CD14-positive monocyte (primary cell): Measurements from ENCODE around the gene BEGAIN. TPM values are rescaled to one million over a fixed set of nuclear protein-coding genes. Genes with fewer than 3 reads are reported as not detected.
A peak's percentile ranks its signal among the peaks of the same experiment; 100 is the strongest.

ENCODE experiments used
- DNase-seq, 3 donors: peaks; one replicate each; pipeline ENCODE4 v3.0.0-alpha.2; 2011 to 2022
- H2AFZ ChIP-seq: 2 replicates; pipeline ENCODE4 v1.6.0; 2012; ENCODE audit warnings: mild to moderate bottlenecking, low read depth, low read length, inconsistent platforms; ENCODE audit not compliant: insufficient read depth, poor library complexity, severe bottlenecking
- H3K27ac ChIP-seq, 2 donors: 1 replicate in 1 of 2; 2 replicates in 1 of 2; pipeline ENCODE4 v1.5.1; 2012 to 2013; ENCODE audit warnings: low read length in 2 of 2, control low read depth in 1 of 2, inconsistent platforms in 1 of 2, low read depth in 1 of 2, mild to moderate bottlenecking in 1 of 2
- H3K27me3 ChIP-seq, 2 donors: one replicate each; pipeline versions ENCODE4 v1.6.0 to v1.6.1; 2011 to 2013; ENCODE audit warnings: low read length in 2 of 2; ENCODE audit not compliant: control insufficient read depth in 2 of 2, insufficient read depth in 2 of 2
- H3K36me3 ChIP-seq, 2 donors: replicated peaks in 1 of 2; 1 replicate in 1 of 2; 2 replicates in 1 of 2; pipeline versions ENCODE4 v1.5.1 to v1.6.1; 2012 to 2013; ENCODE audit warnings: low read length in 2 of 2, control low read depth in 1 of 2, inconsistent platforms in 1 of 2, mild to moderate bottlenecking in 1 of 2; ENCODE audit not compliant: insufficient read depth in 2 of 2, control insufficient read depth in 1 of 2
- H3K4me1 ChIP-seq, 2 donors: 1 replicate in 1 of 2; 2 replicates in 1 of 2; pipeline versions ENCODE4 v1.5.1 to v1.6.1; 2012 to 2013; ENCODE audit warnings: low read length in 2 of 2, control low read depth in 1 of 2, inconsistent platforms in 1 of 2, mild to moderate bottlenecking in 1 of 2, moderate library complexity in 1 of 2; ENCODE audit not compliant: insufficient read depth in 2 of 2, control insufficient read depth in 1 of 2
- H3K4me2 ChIP-seq: replicated peaks from 2 replicates; pipeline ENCODE3; 2012; ENCODE audit warnings: low read length, moderate library complexity, mild to moderate bottlenecking; ENCODE audit not compliant: poor library complexity, severe bottlenecking; ENCODE audit errors: extremely low read depth
- H3K4me3 ChIP-seq, 3 experiments: fragments of 200-600 bp in 1 of 3; sonication (generic) in 1 of 3; replicated peaks in 1 of 3; 1 replicate in 2 of 3; 2 replicates in 1 of 3; pipeline ENCODE4 v1.5.1; 2011 to 2013; ENCODE audit warnings: low read length in 3 of 3, mild to moderate bottlenecking in 3 of 3, control low read depth in 2 of 3, low read depth in 2 of 3, inconsistent platforms in 1 of 3, moderate library complexity in 1 of 3
- H3K79me2 ChIP-seq: 2 replicates; pipeline ENCODE4 v1.6.0; 2012; ENCODE audit warnings: mild to moderate bottlenecking, control low read depth, inconsistent platforms, low read length, moderate library complexity; ENCODE audit not compliant: insufficient read depth
- H3K9ac ChIP-seq: 2 replicates; pipeline ENCODE4 v1.6.0; 2017; ENCODE audit warnings: low read length, mild to moderate bottlenecking; ENCODE audit not compliant: insufficient read depth, poor library complexity, severe bottlenecking
- H3K9me3 ChIP-seq, 2 donors: replicated peaks in 1 of 2; 1 replicate in 1 of 2; 2 replicates in 1 of 2; pipeline versions ENCODE4 v1.5.1 to v1.6.1; 2012 to 2013; ENCODE audit warnings: low read length in 2 of 2, control low read depth in 1 of 2; ENCODE audit not compliant: control insufficient read depth in 1 of 2, insufficient read depth in 1 of 2
- H4K20me1 ChIP-seq: 2 replicates; pipeline ENCODE4 v1.6.0; 2012; ENCODE audit warnings: mild to moderate bottlenecking, low read length, control low read depth, moderate library complexity; ENCODE audit not compliant: insufficient read depth
- H3K27ac Mint-ChIP-seq, 7 donors: one replicate each; pipeline ENCODE4 v1.8.0; 2020; ENCODE audit warnings: mild to moderate bottlenecking in 7 of 7, mixed read lengths in 7 of 7, moderate library complexity in 6 of 7, inconsistent platforms in 2 of 7
- H3K27me3 Mint-ChIP-seq, 3 donors: one replicate each; pipeline ENCODE4 v1.8.0; 2021 to 2022; ENCODE audit warnings: low read depth in 3 of 3, mild to moderate bottlenecking in 3 of 3, mixed read lengths in 3 of 3, moderate library complexity in 3 of 3, inconsistent platforms in 1 of 3
- H3K36me3 Mint-ChIP-seq, 2 donors: one replicate each; pipeline ENCODE4 v1.8.0; 2020; ENCODE audit warnings: mixed read lengths in 2 of 2, inconsistent platforms in 1 of 2, mild to moderate bottlenecking in 1 of 2
- H3K4me1 Mint-ChIP-seq: one replicate; pipeline ENCODE4 v1.8.0; 2020; ENCODE audit warnings: mild to moderate bottlenecking, mixed read lengths
- H3K4me3 Mint-ChIP-seq, 2 donors: one replicate each; pipeline ENCODE4 v1.8.0; 2020; ENCODE audit warnings: mild to moderate bottlenecking in 2 of 2, mixed read lengths in 2 of 2, moderate library complexity in 1 of 2
- H3K9me3 Mint-ChIP-seq, 7 donors: one replicate each; pipeline ENCODE4 v1.8.0; 2020 to 2022; ENCODE audit warnings: mixed read lengths in 7 of 7, mild to moderate bottlenecking in 6 of 7, moderate library complexity in 6 of 7, inconsistent platforms in 2 of 7
- CTCF ChIP-seq: fragments of 200-600 bp; IDR thresholded peaks from one replicate; pipeline ENCODE4 v1.8.0; 2022; ENCODE audit warnings: antibody characterized with exemption, mild to moderate bottlenecking
- WGBS: methylation state at CpG from one replicate; pipeline ENCODE4 v1.1.5; 2013; ENCODE audit warnings: missing lambda C conversion rate; ENCODE audit not compliant: insufficient coverage; 5-methylcytosine and 5-hydroxymethylcytosine counted together
- intact Hi-C, 2 donors: fragments of 100-400 bp; cut with micrococcal nuclease; formaldehyde crosslinking; loops; one replicate each; pipeline versions ENCODE4 v1.15.0 to v1.15.1; 2023
- polyA plus RNA-seq, 3 donors: library from polyadenylated mRNA; depleted of rRNA in 1 of 3; unstranded in 2 of 3; stranded (reverse) in 1 of 3; fragments of 300-500 nt in 2 of 3; fragments of >200 nt in 1 of 3; fragmentation: Illumina TruSeq in 2 of 3; gene quantifications; 1 replicate in 2 of 3; 2 replicates in 1 of 3; pipeline ENCODE4 v1.2.3, GENCODE V29; 2012 to 2021

Gene BEGAIN
- polyA plus RNA-seq, 3 donors: 0.25 to 0.45 TPM; not detected in 1

- H3K9ac ChIP-seq: no peak overlapping the region
- Mint-ChIP-seq H3K4me1 (peaks cover 5% of the 10 kb centered on the region), H3K27ac (no peak overlapping the region), H3K27me3 (peaks cover 33 to 66% (median 59%) of the 10 kb centered on the region in 3 donors), H3K9me3 (peaks cover 0 to 7% (median 0%) of the 10 kb centered on the region in 7 donors), H3K4me3 (peak overlapping the region; percentile 37 to 80), H3K36me3 (no peaks in the 10 kb centered on the region)
- peaks cover 16 to 49% of the 10 kb centered on the region in 2 donors for H3K27me3 ChIP-seq
- no peak for TF ChIP-seq CTCF
- H3K9me3 ChIP-seq: no peaks in the 10 kb centered on the region
- no peak overlapping the region for H2AFZ ChIP-seq
- peaks cover 8 to 10% of the 10 kb centered on the region in 2 donors for H3K4me1 ChIP-seq
- intact Hi-C loops: no loop called here
- no peak overlapping the region for H3K4me2 ChIP-seq
- H3K4me3 ChIP-seq: no peak overlapping the region
- no peaks in the 10 kb centered on the region for H3K36me3 ChIP-seq
- no peaks in the 10 kb centered on the region for H4K20me1 ChIP-seq
- 62% methylated on average over 7 of the region's 15 CpGs for WGBS
- no peak for DNase-seq
- no peak overlapping the region for H3K27ac ChIP-seq
- H3K79me2 ChIP-seq: no peaks in the 10 kb centered on the region
Measured at GRCh38 chr14:100587763-100588411, 670 bp upstream of the BEGAIN start.

GRCh38 chr14:100586403-100587085 lies 673 bp downstream of the BEGAIN start:
- Histone ChIP-seq H3K27ac (no peak overlapping the region), H3K79me2 (no peaks in the 10 kb centered on the region), H2AFZ (peak overlapping the region; percentile 59), H3K9ac (no peak overlapping the region), H3K9me3 (no peaks in the 10 kb centered on the region), H3K36me3 (no peaks in the 10 kb centered on the region), H3K4me2 (peak overlapping the region; percentile 67), H3K27me3 (peaks cover 16 to 49% of the 10 kb centered on the region in 2 donors), H4K20me1 (no peaks in the 10 kb centered on the region), H3K4me1 (peaks cover 8 to 10% of the 10 kb centered on the region in 2 donors), H3K4me3 (peak overlapping the region in 2 of 3 experiments; percentile 21 to 64)
- DNase-seq: peak in 1 of 3 donors; percentile 23
- H3K4me1 Mint-ChIP-seq: peaks cover 5% of the 10 kb centered on the region
- intact Hi-C loops: no loop called here
- no peak for TF ChIP-seq CTCF
- H3K27me3 Mint-ChIP-seq: peaks cover 33 to 59% (median 56%) of the 10 kb centered on the region in 3 donors
- H3K9me3 Mint-ChIP-seq: peaks cover 0 to 7% (median 0%) of the 10 kb centered on the region in 7 donors
- WGBS: 1% methylated on average over 53 of the region's 62 CpGs
- H3K27ac Mint-ChIP-seq: no peak overlapping the region
- H3K36me3 Mint-ChIP-seq: no peaks in the 10 kb centered on the region
- peak overlapping the region; percentile 49 to 85 for H3K4me3 Mint-ChIP-seq
